HepG2 (cell line): ENCODE results near the gene BICRAL. TPM values are rescaled to one million over a fixed set of nuclear protein-coding genes. Genes with fewer than 3 reads are reported as not detected.

Source experiments
- AGO2 ChIP-seq: fragments of 200-400 bp; formaldehyde crosslinking; optimal IDR thresholded peaks from 2 replicates; pipeline ENCODE3; 2017; ENCODE audit warnings: mild to moderate bottlenecking, low read depth, low read length, moderate library complexity
- ARNTL ChIP-seq: sonication (generic); formaldehyde crosslinking; IDR thresholded peaks from 2 replicates; pipeline ENCODE4 v1.4.0; 2020; ENCODE audit warnings: mild to moderate bottlenecking, missing genetic modification reagents
- IRX3 ChIP-seq: sonication (generic); formaldehyde crosslinking; IDR thresholded peaks from 2 replicates; pipeline ENCODE4 v1.8.1; 2023; ENCODE audit warnings: mild to moderate bottlenecking, low read depth, missing genetic modification reagents, borderline replicate concordance
- KAT2B ChIP-seq: fragments of 150-350 bp; IDR thresholded peaks from 2 replicates; pipeline ENCODE4 v1.6.1; 2014; ENCODE audit warnings: low read depth, low read length, borderline replicate concordance
- KMT2B ChIP-seq: IDR thresholded peaks from 2 replicates; pipeline ENCODE4 v1.6.1; 2016; ENCODE audit warnings: missing genetic modification reagents, missing compliant biosample characterization
- MZF1 ChIP-seq: sonication (generic); formaldehyde crosslinking; IDR thresholded peaks from 2 replicates; pipeline ENCODE4 v1.8.1; 2023; ENCODE audit warnings: mild to moderate bottlenecking, missing genetic modification reagents, borderline replicate concordance
- NFE2 ChIP-seq: sonication (generic); formaldehyde crosslinking; IDR thresholded peaks from 2 replicates; pipeline ENCODE4 v1.4.0; 2020; ENCODE audit warnings: missing genetic modification reagents
- NKX3-1 ChIP-seq: sonication (generic); formaldehyde crosslinking; IDR thresholded peaks from 2 replicates; pipeline ENCODE4 v1.5.0; 2020; ENCODE audit warnings: missing genetic modification reagents
- NR2C2 ChIP-seq: sonication (generic); formaldehyde crosslinking; IDR thresholded peaks from 2 replicates; pipeline ENCODE4 v1.4.0; 2020; ENCODE audit warnings: missing genetic modification reagents, mild to moderate bottlenecking, moderate library complexity, borderline replicate concordance
- NR3C1 ChIP-seq: sonication (generic); formaldehyde crosslinking; IDR thresholded peaks from 2 replicates; pipeline ENCODE4 v1.4.0; 2020; ENCODE audit warnings: missing genetic modification reagents
- NRL ChIP-seq: sonication (generic); formaldehyde crosslinking; IDR thresholded peaks from 2 replicates; pipeline ENCODE4 v1.5.0; 2020; ENCODE audit warnings: missing genetic modification reagents, mild to moderate bottlenecking, moderate library complexity, borderline replicate concordance
- PRPF4 ChIP-seq: fragments of 200-400 bp; formaldehyde crosslinking; IDR thresholded peaks from 2 replicates; pipeline ENCODE4 v1.6.1; 2016; ENCODE audit warnings: low read length, low read depth; ENCODE audit not compliant: poor library complexity, severe bottlenecking
- SIX4 ChIP-seq: sonication (generic); formaldehyde crosslinking; IDR thresholded peaks from 2 replicates; pipeline ENCODE4 v1.4.0; 2020; ENCODE audit warnings: missing genetic modification reagents
- ZBTB3 ChIP-seq: sonication (generic); formaldehyde crosslinking; IDR thresholded peaks from 2 replicates; pipeline ENCODE4 v1.4.0; 2020; ENCODE audit warnings: low read depth, mild to moderate bottlenecking, moderate library complexity, missing genetic modification reagents, borderline replicate concordance
- ZMAT3 ChIP-seq: sonication (generic); formaldehyde crosslinking; conservative IDR thresholded peaks from 2 replicates; pipeline ENCODE4 v1.7.0; 2021; ENCODE audit warnings: missing genetic modification reagents
- ZNF10 ChIP-seq: sonication (generic); formaldehyde crosslinking; IDR thresholded peaks from 2 replicates; pipeline ENCODE4 v1.4.0; 2020; ENCODE audit warnings: mild to moderate bottlenecking, low read depth, missing genetic modification reagents, borderline replicate concordance
- ZNF207 ChIP-seq: fragments of 450-650 bp; IDR thresholded peaks from 2 replicates; pipeline ENCODE4 v1.6.1; 2016; ENCODE audit warnings: antibody characterized with exemption, borderline replicate concordance
- ZNF260 ChIP-seq: sonication (generic); formaldehyde crosslinking; IDR thresholded peaks from 2 replicates; pipeline ENCODE4 v1.4.0; 2020; ENCODE audit warnings: missing genetic modification reagents, low read depth, mild to moderate bottlenecking, borderline replicate concordance
- ZNF263 ChIP-seq: sonication (generic); formaldehyde crosslinking; IDR thresholded peaks from 2 replicates; pipeline ENCODE4 v1.4.0; 2020; ENCODE audit warnings: missing genetic modification reagents
- ZSCAN20 ChIP-seq: sonication (generic); formaldehyde crosslinking; IDR thresholded peaks from 2 replicates; pipeline ENCODE4 v1.4.0; 2020; ENCODE audit warnings: missing genetic modification reagents, mild to moderate bottlenecking, borderline replicate concordance
- ZSCAN29 ChIP-seq: sonication (generic); formaldehyde crosslinking; conservative IDR thresholded peaks from 2 replicates; pipeline ENCODE4 v1.4.0; 2020; ENCODE audit warnings: mild to moderate bottlenecking, missing genetic modification reagents
- polyA plus RNA-seq, 8 experiments: library from polyadenylated mRNA; depleted of rRNA in 3 of 8; stranded (reverse) in 7 of 8; unstranded in 1 of 8; fragments of >200 nt; fragmentation: Illumina TruSeq in 4 of 8; extraction: Trizol in 4 of 8; gene quantifications; 2 replicates each; pipeline versions ENCODE4 v1.2.1 to v1.2.3, GENCODE V29; 2011 to 2016; ENCODE audit warnings: low read depth in 4 of 8, missing spikeins in 1 of 8, mixed read lengths in 1 of 8; ENCODE audit not compliant: insufficient read depth in 1 of 8
- total RNA-seq, 5 experiments: library from RNA; depleted of rRNA; stranded (reverse); fragments of >200 nt; fragmentation: Illumina TruSeq; extraction: Trizol; gene quantifications; 2 replicates each; pipeline ENCODE4 v1.2.3, GENCODE V29; 2016; ENCODE audit warnings: low read depth in 1 of 5
- TF ChIP-seq, protein P1 (sequence below): sonication (generic); formaldehyde crosslinking; IDR thresholded peaks from 2 replicates; pipeline ENCODE4 v1.5.1; 2020; ENCODE audit warnings: mild to moderate bottlenecking, missing genetic modification reagents, borderline replicate concordance
- TF ChIP-seq, protein P2 (sequence below): sonication (generic); formaldehyde crosslinking; IDR thresholded peaks from 2 replicates; pipeline ENCODE4 v1.9.0; 2021; ENCODE audit warnings: missing genetic modification reagents, mild to moderate bottlenecking, borderline replicate concordance
- TF ChIP-seq, protein P3 (sequence below): sonication (generic); formaldehyde crosslinking; IDR thresholded peaks from 2 replicates; pipeline ENCODE4 v1.8.1; 2023; ENCODE audit warnings: mild to moderate bottlenecking, missing genetic modification reagents

The BICRAL gene
- total and polyA plus RNA-seq, 2 of the 13 experiments (the other 11 are each of a cell fraction or from before 2014, with no cell fraction given) = 5.0 to 13.5 TPM

DNA sequence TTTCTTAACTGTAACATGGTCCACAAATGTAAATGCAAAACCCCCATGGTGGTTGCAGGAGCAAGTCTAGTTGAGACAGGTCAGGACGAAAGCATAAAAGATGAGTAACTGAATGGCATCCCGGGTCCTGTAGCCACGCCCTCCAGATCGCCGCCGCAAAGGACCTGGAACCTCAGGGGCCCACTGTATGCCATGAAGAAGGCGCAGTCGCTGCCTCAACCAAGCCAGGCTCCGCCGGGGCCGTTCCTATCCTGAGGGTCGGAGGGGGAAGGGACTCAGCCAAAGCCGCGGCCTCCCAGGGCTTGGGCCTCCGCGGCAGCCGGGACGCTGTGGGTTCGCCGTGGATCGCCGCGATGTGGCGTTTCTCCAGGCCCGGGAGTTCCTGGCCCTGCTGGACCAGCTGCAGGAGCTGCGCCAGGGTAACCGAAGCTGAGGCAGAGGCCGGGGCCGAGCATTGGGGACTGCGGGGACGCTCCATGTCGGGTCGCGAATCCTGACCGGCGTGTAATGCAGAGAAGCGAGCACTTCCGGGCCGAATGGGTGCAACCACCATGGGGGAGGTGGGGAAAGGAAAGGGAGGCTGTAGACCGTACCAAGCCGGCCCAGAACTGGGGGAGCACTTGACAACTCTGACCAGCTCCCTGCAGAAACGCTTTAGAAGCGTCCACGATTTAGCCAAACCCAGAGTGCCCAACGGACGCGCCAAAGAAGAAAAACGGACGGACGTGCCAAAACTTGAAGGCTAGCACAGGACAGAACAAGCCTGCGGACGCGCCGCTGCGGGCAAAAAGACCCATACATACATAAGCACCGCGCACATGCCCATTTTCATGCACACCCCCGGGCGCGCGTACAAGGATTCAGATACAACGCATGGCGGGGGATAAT, 108.7 kb downstream of the BICRAL start (continued):
- peak; percentile 79; the same call in 1 of the 2 replicates for TF ChIP-seq MZF1 (CRISPR knock-in tag)
- peak; percentile 98 for TF ChIP-seq NR2C2 (CRISPR knock-in tag)
- TF ChIP-seq SIX4 (CRISPR knock-in tag) = no peak
- peak; percentile 90; the same call in 1 of the 2 replicates for TF ChIP-seq KMT2B (CRISPR knock-in tag)
- TF ChIP-seq NKX3-1 = peak; percentile 76
- TF ChIP-seq NRL (CRISPR knock-in tag) = peak; percentile 98
- TF ChIP-seq ARNTL = peak; percentile 63; the same call in 1 of the 2 replicates
- TF ChIP-seq ZNF260 = 0 out of 2 replicates have a peak, but pooled peaks have one; percentile 76
- TF ChIP-seq ZNF207 = no peak
- no peak for TF ChIP-seq PRPF4
- TF ChIP-seq ZSCAN20 = peak; percentile 61; the same call in 1 of the 2 replicates
- TF ChIP-seq NR3C1 (CRISPR knock-in tag) = no peak
- no peak for TF ChIP-seq KAT2B
- TF ChIP-seq, protein P1, sequence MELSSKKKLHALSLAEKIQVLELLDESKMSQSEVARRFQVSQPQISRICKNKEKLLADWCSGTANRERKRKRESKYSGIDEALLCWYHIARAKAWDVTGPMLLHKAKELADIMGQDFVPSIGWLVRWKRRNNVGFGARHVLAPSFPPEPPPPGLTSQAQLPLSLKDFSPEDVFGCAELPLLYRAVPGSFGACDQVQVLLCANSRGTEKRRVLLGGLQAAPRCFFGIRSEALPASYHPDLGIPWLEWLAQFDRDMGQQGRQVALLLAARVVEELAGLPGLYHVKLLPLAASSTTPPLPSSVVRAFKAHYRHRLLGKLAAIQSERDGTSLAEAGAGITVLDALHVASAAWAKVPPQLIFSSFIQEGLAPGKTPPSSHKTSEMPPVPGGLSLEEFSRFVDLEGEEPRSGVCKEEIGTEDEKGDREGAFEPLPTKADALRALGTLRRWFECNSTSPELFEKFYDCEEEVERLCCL (CRISPR knock-in tag) = peak; percentile 97; the same call in 1 of the 2 replicates
- no peak for TF ChIP-seq ZNF10 (CRISPR knock-in tag)
- peak; percentile 100 for TF ChIP-seq AGO2
- peak; percentile 69; the same call in 1 of the 2 replicates for TF ChIP-seq ZSCAN29
- TF ChIP-seq ZNF263 (CRISPR knock-in tag) = peak; percentile 61
- TF ChIP-seq, protein P2, sequence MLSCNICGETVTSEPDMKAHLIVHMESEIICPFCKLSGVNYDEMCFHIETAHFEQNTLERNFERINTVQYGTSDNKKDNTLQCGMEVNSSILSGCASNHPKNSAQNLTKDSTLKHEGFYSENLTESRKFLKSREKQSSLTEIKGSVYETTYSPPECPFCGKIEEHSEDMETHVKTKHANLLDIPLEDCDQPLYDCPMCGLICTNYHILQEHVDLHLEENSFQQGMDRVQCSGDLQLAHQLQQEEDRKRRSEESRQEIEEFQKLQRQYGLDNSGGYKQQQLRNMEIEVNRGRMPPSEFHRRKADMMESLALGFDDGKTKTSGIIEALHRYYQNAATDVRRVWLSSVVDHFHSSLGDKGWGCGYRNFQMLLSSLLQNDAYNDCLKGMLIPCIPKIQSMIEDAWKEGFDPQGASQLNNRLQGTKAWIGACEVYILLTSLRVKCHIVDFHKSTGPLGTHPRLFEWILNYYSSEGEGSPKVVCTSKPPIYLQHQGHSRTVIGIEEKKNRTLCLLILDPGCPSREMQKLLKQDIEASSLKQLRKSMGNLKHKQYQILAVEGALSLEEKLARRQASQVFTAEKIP = no peak
- TF ChIP-seq NFE2 = no peak
- peak; percentile 95 for TF ChIP-seq ZMAT3 (CRISPR knock-in tag)
- peak; percentile 86; the same call in 1 of the 2 replicates for TF ChIP-seq IRX3
- TF ChIP-seq, protein P3, sequence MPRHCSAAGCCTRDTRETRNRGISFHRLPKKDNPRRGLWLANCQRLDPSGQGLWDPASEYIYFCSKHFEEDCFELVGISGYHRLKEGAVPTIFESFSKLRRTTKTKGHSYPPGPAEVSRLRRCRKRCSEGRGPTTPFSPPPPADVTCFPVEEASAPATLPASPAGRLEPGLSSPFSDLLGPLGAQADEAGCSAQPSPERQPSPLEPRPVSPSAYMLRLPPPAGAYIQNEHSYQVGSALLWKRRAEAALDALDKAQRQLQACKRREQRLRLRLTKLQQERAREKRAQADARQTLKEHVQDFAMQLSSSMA (CRISPR knock-in tag) = peak; percentile 83
- peak; percentile 89 for TF ChIP-seq ZBTB3 (CRISPR knock-in tag)
